NCI-H146 treated with DMSO at 0.1 percent for 48 hours (cell line): Measurements from ENCODE around the gene STRN4.

Experiments used
- DNase-seq: peaks from one replicate; lab custom pipeline; 2025; ENCODE audit not compliant: unreplicated experiment; lab: John Stamatoyannopoulos, UW

STRN4 gene

GRCh38 chr19:46744005-46744691 lies 2.1 kb downstream of the STRN4 start:
- no peak for DNase-seq

GRCh38 chr19:46742926-46743480 lies 3.2 kb downstream of the STRN4 start:
- DNase-seq: no peak

DNA sequence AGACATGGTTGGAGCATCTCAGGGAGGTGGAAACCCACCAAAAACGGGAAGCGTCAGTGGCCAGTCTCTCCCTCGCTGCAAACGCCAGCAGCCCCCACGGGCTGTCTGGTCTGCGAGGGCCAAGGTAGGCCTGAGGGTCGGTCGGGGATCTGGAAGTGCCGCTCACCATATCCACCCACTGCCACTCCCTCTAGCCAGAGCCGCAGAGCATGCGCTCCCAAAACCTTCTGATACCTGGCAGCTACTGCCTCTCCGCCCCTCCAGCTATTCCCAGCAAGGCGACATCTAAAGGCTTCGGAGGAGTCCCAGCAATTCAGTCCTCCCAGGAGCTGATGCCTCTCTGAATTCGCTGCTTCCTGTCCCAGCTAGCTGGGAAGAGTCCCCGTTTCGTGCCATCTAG lies 4.8 kb downstream of the STRN4 start:
- DNase-seq: no peak

GRCh38 chr19:46739290-46739771 lies 6.9 kb downstream of the STRN4 start:
- no peak for DNase-seq

DNA sequence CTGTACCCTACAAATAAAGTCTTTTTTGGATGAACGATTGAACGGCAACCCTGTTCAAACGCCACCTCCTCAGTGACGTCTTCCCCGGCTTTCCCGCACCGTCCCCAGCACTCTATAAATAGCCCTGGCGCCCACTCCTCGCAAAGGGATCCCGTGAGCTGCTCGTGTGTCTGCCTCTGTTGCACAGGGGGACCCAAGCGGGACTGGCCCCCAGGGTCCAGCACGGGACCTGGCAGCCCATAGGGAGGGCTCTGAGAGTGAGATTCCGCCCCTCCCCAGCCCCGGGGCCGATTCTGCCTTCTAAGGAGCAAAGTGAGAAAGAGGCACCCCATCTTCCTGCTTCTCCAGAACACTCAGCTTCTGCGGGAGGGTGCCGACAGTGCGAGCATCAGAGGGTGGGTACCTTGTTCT lies 8.5 kb downstream of the STRN4 start:
- DNase-seq: no peak

- DNase-seq: no peak
Measured at GRCh38 chr19:46737298-46737654, 9.0 kb downstream of the STRN4 start.

GRCh38 chr19:46736531-46737297 lies 9.5 kb downstream of the STRN4 start:
- no peak for DNase-seq

GRCh38 chr19:46733690-46734292 lies 12.5 kb downstream of the STRN4 start:
- DNase-seq: no peak

DNA sequence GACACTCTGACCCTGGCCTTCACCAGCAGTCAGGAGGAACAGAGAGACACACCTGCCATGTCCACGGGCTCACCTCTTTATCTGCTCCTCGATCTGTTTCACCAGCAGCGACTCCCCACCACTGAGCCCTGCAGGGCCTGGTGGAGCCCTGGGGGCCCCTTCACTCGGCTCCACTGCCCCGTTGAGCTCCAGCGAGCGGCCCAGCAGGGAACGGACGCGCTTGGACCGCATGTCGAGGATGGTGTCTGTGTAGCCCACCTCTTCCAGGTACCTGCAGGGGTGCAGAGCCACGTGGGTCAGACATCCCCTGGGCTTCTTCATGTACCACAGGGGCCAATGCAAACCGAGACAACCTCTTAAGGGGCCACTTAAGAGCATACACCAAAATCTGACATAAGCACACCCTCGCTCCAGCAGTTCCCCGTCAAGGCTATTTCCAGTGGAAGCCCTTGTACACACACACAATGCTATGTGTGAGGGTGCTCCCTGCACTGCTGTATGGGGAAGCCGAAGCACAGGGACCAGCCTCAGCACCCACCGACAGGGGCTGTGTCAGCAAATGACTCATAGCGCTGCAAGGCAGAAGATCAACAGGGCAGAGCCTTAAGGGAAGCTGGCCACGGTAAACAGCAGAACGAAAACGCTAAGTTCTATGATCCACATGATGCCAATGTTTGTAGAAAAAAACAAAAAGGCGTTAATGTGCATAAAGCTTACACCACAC lies 13.1 kb downstream of the STRN4 start:
- DNase-seq: no peak

DNA sequence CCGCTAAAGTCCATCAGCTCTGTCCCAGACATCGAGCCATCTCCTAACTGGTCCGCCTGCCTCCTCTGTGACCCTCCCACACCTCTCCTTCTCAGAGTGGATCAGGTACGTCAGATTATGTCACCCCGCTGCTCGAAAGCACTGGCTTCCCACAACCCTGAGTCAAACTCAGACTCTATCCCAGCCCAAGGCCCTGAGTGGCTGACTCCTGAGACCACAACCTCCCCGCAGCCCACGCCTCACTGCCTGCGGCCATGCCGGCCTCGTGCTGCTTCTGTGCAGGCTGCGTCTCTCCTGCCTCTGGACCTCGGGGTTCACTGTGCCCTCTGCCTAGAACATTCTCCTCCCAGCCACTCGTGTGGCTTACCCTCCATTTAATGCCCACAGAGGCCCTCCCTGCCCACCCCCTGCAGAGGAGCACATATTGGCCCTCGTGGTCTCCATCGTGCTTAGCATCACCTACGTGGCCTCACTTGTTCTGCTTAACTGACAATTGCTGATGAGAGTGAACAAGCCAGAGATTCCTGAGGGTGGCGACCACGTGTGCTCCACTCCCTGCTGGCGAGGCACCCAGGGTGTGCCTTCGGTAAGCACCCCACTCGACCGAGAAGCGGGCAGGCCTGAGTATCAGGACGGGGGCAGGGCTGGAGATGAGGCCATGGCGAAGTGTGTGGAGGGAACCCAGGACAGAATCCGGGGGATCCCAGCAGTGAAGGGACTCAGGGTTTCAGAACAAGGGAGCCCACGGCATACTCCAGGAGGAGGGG lies 13.9 kb downstream of the STRN4 start:
- no peak for DNase-seq

- no peak for DNase-seq
Measured at GRCh38 chr19:46731584-46731983, 14.7 kb downstream of the STRN4 start.

DNA sequence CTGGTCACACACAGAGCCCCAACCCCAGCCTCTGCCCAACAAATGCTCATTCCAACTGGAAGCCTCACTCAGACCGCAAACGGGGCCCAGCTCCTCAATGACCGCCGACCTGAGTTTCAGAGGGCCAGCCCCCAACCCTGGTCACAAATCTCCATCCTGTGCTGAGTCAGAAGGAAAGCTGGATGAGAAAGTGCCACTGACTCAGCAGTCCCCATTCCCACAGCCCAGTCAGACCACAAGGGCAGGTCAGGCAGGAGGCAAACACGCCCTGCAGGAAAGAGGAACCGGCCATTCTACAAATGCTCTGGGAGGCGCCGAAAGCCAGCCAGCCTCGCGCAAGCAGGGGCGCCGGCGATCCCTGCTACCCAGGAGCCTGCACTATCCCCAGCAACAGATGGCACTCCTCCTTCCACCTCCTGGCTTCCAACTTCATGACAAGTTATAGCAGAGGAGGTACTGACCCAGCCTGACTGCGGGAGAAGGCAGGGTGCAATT lies 15.2 kb downstream of the STRN4 start:
- no peak for DNase-seq

DNA sequence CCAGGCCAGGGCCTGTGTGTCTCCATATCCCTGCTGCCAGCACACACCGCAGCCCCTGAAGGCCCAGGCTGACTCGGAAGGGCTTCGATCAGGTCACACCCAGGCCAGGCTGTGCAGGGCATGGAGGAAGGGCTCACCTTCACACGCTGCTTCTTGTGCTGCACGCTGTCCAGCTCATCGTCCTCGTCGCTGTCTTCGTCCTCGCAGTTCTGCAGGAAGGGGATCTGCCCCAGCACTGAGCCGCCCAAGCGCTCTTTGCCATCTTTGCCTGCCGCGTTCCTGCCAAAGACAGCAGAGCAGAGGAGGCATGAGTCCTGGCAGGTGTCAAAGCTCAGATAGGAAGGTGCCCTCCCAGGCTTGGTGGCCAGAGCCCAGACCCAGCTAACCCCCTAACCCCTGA lies 15.7 kb downstream of the STRN4 start:
- DNase-seq: no peak

- no peak for DNase-seq
Measured at GRCh38 chr19:46730187-46730586, 16.1 kb downstream of the STRN4 start.

DNA sequence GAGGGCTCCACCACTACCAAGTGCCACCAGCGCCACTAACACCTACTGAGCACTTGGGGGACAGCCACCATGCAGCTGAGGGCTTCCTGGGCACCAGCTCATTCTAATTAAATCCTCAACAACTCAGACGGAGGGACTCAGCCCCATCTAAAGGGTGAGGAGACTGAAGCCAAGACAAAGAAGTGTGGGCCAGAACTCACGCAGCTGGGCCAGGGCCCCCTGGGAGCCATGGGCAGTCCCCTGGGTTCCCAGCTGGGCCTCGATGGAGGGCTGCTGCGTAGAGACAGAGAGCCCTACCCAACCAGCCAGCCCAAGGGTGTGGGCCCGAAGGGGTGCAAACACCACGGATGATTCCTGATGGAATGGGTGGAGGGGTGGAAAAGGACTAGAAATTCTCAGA lies 16.6 kb downstream of the STRN4 start:
- no peak for DNase-seq

GRCh38 chr19:46728693-46729339 lies 17.4 kb downstream of the STRN4 start:
- peak; percentile 13 for DNase-seq

DNA sequence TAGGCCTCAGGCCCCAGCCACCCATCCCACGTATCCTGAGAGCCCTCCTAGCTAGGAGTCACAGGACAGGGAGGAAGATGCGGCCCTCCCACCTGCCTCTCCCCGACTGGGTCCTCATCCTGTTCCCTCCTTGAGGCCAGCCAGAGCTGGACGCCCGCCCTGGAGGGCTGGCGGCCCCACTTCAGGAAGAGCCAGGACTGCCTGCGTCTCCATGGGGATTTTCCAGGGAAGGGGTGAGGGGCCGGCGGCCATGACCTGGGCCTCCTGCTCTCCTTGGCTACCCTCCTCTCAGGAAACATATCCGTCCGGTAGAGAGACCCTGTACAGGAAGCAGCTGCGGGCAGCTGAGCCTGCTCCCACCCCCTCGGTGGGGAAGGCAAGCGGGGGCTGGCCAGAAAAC lies 18.0 kb downstream of the STRN4 start:
- no peak for DNase-seq

DNA sequence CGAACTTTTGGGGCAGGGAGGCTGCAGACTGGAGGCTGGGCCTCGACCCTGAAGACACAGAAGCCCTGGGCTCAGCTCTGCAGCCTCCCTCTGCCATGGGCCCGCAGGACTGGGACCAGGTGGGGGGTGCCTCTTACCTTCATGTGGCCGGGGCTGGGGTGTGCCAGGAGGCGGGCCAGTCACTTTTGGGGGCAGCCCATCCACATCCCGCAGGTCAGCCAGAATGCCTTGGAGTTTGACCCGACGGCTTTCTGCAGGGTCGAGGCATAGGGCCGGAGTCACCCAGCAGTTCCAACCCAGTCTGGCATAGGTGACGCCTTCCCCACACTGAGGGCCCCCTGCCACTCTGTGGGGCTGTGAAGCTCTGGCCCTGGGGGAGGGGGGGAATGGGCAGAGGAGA lies 18.5 kb downstream of the STRN4 start:
- DNase-seq: no peak

- DNase-seq: no peak
Measured at GRCh38 chr19:46726971-46727501, 19.2 kb downstream of the STRN4 start.

GRCh38 chr19:46726551-46726950 lies 19.7 kb downstream of the STRN4 start:
- no peak for DNase-seq
